Esophagus muscularis mucosa (tissue), 3 donors: Measurements from ENCODE around the gene PAXX.

ENCODE experiments used
- POLR2A ChIP-seq: fragments of 450-650 bp; IDR thresholded peaks from one replicate; pipeline ENCODE4 v1.6.1; 2017; ENCODE audit warnings: antibody characterized with exemption, moderate library complexity, mild to moderate bottlenecking, low read depth
- POLR2AphosphoS5 ChIP-seq, 2 donors: sonication (generic); formaldehyde crosslinking; IDR thresholded peaks; one replicate each; pipeline ENCODE4 v1.6.1; 2017; ENCODE audit warnings: antibody characterized with exemption in 2 of 2
- TF ChIP-seq, protein P1 (sequence below), 3 experiments: fragments of 200-600 bp in 2 of 3; fragments of 450-650 bp in 1 of 3; sonication (generic) in 2 of 3; IDR thresholded peaks; one replicate each; pipeline ENCODE4 v1.5.1; 2017 to 2019; ENCODE audit warnings: antibody characterized with exemption in 3 of 3, mild to moderate bottlenecking in 2 of 3, moderate library complexity in 1 of 3

DNA sequence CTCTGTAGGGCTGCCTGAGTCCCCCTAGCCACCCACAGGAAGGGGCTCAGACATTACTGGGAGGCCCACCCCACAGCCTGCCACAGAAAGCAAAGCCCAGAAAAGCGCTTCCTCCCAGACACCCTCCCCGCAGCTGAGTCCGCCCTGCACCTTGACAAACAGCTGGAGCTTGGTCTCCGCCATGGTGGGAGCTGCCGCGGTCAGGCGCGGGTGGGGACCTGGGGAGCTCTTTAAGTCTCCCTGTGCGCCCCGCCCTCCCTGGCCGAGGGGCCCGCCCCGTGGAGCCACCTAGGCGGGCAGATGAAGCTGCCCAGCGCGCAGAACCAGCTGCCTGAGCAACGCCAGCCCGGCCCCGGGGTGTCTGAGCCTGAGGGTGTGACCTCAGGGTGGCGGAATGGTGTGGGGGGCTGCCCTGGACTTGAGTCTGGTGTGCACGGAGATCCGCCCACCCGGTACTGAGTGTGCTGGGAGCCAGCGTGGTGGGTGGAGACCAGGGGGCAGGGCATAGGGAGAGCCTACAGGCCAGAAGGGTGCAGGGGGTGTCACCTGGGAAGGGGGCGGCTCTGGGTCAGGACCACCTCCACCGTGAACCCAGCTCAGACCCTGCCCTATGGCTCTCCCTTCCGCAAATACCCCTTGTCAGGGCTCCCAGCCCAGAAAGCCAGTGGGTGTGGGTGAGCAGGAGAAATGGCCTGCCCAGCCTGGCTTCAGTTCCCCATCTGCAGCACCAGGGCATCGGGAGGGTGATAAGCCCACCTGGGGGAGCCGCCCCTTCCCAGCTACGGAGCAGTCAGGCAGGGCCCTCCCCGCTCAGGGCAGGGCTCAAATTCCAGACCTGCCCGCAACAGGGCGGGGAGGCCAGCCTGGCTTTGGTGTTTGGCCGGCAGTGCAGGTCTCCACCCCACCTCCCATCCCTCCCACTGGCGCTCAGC, 4.4 kb downstream of the PAXX start, which contains the start of gene CLIC3:
- TF ChIP-seq, protein P1, sequence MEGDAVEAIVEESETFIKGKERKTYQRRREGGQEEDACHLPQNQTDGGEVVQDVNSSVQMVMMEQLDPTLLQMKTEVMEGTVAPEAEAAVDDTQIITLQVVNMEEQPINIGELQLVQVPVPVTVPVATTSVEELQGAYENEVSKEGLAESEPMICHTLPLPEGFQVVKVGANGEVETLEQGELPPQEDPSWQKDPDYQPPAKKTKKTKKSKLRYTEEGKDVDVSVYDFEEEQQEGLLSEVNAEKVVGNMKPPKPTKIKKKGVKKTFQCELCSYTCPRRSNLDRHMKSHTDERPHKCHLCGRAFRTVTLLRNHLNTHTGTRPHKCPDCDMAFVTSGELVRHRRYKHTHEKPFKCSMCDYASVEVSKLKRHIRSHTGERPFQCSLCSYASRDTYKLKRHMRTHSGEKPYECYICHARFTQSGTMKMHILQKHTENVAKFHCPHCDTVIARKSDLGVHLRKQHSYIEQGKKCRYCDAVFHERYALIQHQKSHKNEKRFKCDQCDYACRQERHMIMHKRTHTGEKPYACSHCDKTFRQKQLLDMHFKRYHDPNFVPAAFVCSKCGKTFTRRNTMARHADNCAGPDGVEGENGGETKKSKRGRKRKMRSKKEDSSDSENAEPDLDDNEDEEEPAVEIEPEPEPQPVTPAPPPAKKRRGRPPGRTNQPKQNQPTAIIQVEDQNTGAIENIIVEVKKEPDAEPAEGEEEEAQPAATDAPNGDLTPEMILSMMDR (IDR thresholded peaks at IDR 0.05), result no peak
- TF ChIP-seq POLR2AphosphoS5 (IDR thresholded peaks at IDR 0.05), result no peak
- TF ChIP-seq POLR2A, result no peak
